GM21786 (cell line): ENCODE data around the gene TEX50.
"Not testable (repeated sequence)": the region's sequence is repeated elsewhere in the genome, so short reads cannot be mapped to it uniquely, and the experiment has no call there.

Experiments
- ATAC-seq: cut with Tn5 transposase; IDR thresholded peaks from one replicate; pipeline ENCODE4 v1.9.1; 2021; ENCODE audit not compliant: unreplicated experiment

Gene TEX50

GRCh38 chr1:173635116-173635515 lies at the start of gene TEX50:
Gene TEX50 (plus strand): TSS chr1:173635338. CDS start chr1:173635522, 184 bp downstream.
- ATAC-seq: no peak

- no peak for ATAC-seq
These were observed 44.6 kb upstream of the TEX50 start for GRCh38 chr1:173590557-173590956.

DNA sequence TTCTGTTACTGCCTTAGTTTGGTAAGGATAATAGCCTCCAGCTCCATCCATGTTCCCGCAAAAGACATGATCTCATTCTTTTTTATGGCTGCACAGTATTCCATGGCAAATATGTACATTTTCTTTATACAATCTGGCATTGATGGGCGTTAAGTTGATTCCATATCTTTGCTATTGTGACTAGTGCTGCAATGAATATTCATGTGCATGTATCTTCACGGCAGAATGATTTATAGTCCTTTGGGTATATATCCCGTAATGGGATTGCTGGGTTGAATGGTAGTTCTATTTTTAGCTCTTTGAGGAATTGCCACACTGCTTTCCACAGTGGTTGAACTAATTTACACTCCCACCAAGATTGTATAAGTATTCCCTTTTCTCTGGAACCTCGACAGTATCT lies 44.0 kb upstream of the TEX50 start:
- not testable (repeated sequence) for ATAC-seq

GRCh38 chr1:173596097-173596825 lies 38.9 kb upstream of the TEX50 start:
- no peak for ATAC-seq

GRCh38 chr1:173601588-173601987 lies 33.5 kb upstream of the TEX50 start:
- peak; percentile 70 for ATAC-seq

DNA sequence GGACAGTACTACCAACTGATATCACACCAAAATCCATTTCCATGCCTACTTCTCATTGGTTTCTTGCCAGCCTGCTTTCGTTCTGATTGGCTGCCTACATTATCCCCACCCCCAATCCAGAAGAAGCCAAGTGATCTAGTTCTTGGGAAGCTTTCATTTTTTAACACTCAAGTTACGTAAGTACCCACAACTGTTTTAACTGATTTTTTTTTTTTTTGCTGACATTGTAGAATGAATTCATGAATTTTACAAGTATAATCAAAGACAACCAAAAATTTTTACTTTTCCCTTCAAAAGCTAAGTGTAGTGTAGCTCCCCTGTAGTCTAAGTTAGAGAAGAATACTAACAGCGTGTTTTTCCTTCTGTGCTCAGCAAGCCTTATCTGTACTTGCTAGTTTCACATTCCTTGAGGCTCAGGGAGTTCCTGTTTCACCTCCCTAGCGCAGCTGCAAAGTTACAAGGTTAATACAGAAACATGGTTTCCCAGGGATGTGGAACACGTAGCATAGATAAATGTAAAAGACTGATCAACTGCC lies 32.0 kb upstream of the TEX50 start, which contains the start of gene SLC9C2:
SLC9C2 (minus strand) TSS at position 17 of the 536 bp plus-strand sequence. CDS start 1,296 bp downstream, outside the sequence.
- ATAC-seq: no peak

DNA sequence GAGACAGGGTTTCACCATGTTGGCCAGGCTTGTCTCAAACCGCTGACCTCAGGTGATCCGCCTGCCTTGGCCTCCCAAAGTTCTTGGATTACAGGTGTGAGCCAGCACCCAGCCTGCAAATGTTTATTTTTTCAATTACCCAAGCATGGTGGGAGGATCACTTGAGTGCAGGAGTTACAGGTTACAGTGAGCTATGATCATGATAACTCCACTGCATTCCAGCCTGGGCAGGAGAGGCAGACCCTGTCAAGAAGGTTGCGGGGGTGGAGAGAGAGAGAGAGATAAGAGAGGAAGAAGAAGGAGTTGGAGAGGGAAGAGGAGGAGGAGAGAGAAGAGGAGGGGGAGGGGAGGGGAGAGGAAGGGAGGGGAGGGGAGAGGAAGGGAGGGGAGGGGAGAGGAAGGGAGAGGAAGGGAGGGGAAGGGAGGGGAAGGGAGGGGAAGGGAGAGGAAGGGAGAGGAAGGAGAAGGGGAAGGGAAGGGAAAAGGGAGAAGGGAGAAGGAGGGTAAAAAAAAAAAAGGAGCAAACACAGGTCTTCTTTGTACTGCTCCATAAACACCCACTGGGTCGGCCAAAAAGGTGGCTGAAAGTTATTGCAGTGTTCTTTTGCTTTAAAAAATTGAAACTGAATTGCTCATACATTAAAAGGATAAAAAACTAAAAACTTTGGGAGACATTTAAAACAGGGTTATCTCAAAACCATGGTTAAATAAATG lies 26.5 kb upstream of the TEX50 start:
- ATAC-seq: no peak

- not testable (repeated sequence) for ATAC-seq
These were observed 22.1 kb upstream of the TEX50 start for GRCh38 chr1:173613086-173613485.

DNA sequence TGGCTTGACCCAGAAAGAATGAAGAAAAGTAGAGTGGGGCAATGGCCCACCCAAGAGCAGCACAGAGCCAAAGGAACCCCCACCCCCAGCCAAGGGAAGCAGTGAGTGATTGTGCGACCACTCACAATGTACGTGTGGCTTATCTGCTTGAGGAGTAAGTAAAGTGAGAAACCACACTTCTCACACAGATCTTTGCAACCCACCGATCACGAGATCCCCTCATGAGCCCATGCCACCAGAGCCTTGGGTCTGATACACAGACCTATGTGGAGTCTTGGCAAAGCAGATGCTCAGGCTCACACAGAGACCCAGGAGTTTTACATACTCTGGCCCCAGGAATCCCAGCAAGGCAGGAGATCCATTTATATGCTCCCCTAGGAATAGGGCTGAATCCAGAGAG lies 18.3 kb upstream of the TEX50 start:
- ATAC-seq: no peak

- no peak for ATAC-seq
These were observed 7.9 kb upstream of the TEX50 start for GRCh38 chr1:173627269-173627668.

GRCh38 chr1:173628888-173629287 lies 6.2 kb upstream of the TEX50 start:
- ATAC-seq: no peak

- ATAC-seq: not testable (repeated sequence)
These were observed 2.3 kb downstream of the TEX50 start for GRCh38 chr1:173637236-173638042.

GRCh38 chr1:173638043-173639021 lies 3.2 kb downstream of the TEX50 start:
- ATAC-seq: no peak

DNA sequence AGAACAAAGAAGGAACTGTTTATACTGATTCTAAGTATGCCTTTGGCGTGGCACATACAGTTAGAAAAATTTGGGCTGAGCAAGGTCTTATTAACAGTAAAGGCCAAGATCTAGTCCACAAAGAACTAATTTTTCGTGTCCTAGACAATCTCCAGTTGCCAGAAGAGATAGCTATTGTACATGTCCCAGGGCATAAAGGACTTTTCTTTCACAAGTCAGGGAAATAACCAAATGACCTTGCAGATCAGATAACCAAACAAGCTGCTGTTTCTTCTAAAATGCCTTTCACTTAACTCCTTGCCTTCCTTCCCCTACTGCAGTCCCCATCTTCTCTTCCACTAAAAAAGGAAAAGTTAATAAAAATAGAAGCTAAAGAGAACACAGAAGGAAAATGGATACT lies 4.0 kb downstream of the TEX50 start:
- ATAC-seq: no peak

DNA sequence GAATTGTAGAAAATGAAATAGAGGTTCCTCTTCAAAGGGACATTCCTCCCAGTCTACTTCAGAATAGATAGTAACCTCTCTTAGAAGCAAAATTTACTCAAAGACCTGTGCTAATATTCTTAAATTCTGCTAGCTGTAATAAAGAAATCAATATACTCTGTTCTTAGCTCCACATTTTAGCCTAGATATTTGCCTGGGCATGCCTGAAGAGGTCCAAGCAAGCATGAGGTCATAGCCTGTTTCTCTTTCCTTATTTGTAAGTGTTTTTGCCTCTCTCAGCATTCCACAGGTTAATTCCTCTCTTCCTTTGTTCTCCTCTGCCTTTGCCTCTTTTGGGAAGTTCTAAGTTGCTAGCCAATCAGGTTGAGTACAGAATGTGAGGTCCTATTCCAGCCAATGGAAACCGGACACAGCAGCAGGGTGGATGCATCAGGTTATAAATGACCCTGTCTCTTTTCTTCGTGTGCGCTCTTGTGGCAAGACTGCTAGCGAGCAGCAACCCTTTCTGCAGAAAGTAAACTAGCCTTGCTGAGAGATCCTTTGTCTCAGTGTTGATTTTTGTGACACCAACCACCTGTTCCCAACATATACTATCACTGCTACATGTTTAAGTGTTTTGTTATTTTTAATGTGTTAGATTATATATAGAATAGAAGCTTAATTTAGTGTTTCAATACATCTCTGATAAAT lies 7.5 kb downstream of the TEX50 start:
- not testable (repeated sequence) for ATAC-seq

GRCh38 chr1:173646656-173647055 lies 11.5 kb downstream of the TEX50 start:
- no peak for ATAC-seq

DNA sequence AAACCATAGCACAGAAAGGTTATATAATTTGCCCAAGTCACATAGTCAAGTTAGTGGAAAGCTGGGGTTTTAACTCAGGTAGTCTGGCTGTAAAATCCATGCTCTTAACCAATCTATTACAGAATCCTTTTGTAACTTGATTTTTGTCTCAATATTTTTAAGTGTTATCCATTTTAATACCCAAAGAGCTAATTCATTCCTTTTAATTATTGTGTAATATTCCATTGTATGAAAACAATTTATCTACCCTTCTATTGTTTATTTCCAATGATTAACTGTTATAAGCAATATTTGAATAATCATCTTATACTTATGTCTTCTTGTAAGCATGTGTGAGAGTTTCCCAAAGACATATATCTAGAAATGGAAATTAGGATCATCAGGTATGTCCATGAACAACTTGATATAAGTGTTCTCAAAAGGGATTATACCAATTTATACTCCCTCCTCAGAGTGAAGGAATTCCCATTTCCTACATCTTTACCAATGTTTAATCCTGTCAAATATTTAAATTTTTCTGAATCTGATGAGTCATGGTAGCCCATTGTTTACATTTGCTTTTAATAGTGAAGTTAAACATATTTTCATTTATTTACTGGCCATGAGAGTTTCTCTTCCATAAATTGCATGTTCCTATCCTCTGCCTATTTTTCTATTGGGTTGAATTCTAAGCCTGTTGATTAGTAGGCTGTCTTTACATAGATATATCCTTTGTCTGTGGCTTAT lies 13.9 kb downstream of the TEX50 start:
- ATAC-seq: no peak

DNA sequence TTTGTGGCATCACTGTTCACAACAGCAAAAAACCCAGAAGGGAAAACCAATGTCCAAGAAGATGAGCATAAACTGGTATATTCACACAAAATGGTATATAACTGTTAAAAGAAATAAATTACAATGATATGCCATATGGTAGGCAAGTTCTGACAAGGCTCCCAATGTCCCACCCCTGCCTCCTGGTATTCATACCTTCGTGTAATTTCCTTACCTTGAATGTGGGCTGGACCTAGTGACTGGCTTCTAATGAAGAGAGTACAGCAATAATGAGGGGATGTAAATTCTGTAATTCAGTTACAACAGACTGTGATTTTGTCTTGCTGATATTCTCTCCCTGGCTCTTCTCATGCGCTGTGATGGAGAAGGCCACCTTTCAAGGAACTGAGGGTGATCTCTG lies 25.2 kb downstream of the TEX50 start:
- no peak for ATAC-seq

GRCh38 chr1:173661271-173661670 lies 26.1 kb downstream of the TEX50 start:
- ATAC-seq: no peak
